Measurements from ENCODE around the gene PCSK9.
"Not testable (repeated sequence)": the region's sequence is repeated elsewhere in the genome, so short reads cannot be mapped to it uniquely, and the experiment has no call there.

Gene PCSK9

GRCh38 chr1:55078470-55078869 lies 39.1 kb downstream of the PCSK9 start:
- DNase-seq (ENCODE audit: low read depth, low spot score), result no peak

- DNase-seq (ENCODE audit: low read depth, low spot score), result no peak
Measured at GRCh38 chr1:55079651-55080050, 40.3 kb downstream of the PCSK9 start.

GRCh38 chr1:55081188-55081904 lies 42.0 kb downstream of the PCSK9 start:
- DNase-seq (ENCODE audit: low read depth, low spot score), result peak; percentile 35

GRCh38 chr1:55081905-55082296 lies 42.6 kb downstream of the PCSK9 start:
- no peak for DNase-seq (ENCODE audit: low read depth, low spot score)

- no peak for DNase-seq (ENCODE audit: low read depth, low spot score)
Measured at GRCh38 chr1:55084257-55084656, 44.9 kb downstream of the PCSK9 start.

- DNase-seq (ENCODE audit: low read depth, low spot score), result no peak
Measured at GRCh38 chr1:55087439-55087838, 48.1 kb downstream of the PCSK9 start.

- DNase-seq (ENCODE audit: low read depth, low spot score), result no peak
Measured at GRCh38 chr1:55088413-55088812, 49.1 kb downstream of the PCSK9 start.

GRCh38 chr1:55089683-55090082 lies 50.3 kb downstream of the PCSK9 start:
- DNase-seq (ENCODE audit: low read depth, low spot score), result no peak

GRCh38 chr1:55092475-55092874 lies 53.1 kb downstream of the PCSK9 start:
- DNase-seq (ENCODE audit: low read depth, low spot score), result no peak

- DNase-seq (ENCODE audit: low read depth, low spot score), result no peak
Measured at GRCh38 chr1:55095095-55095494, 55.7 kb downstream of the PCSK9 start.

GRCh38 chr1:55103891-55104290 lies 64.5 kb downstream of the PCSK9 start:
- DNase-seq (ENCODE audit: low read depth, low spot score), result no peak

- DNase-seq (ENCODE audit: low read depth, low spot score), result no peak
Measured at GRCh38 chr1:55107101-55107500, 67.8 kb downstream of the PCSK9 start.

- not testable (repeated sequence) for DNase-seq (ENCODE audit: low read depth, low spot score)
Measured at GRCh38 chr1:55109005-55109404, 69.7 kb downstream of the PCSK9 start.

Data from iPS DF 19.7 (cell line).